T47D (cell line): ENCODE measurements around the gene SEC16B.
A peak's percentile ranks its signal among the peaks of the same experiment; 100 is the strongest.
"Not testable (repeated sequence)": the region's sequence is repeated elsewhere in the genome, so short reads cannot be mapped to it uniquely, and the experiment has no call there.

Source experiments
- DNase-seq, 2 experiments: peaks; one replicate each; pipeline versions ENCODE4 v3.0.0 to v3.0.0-alpha.2; 2011 to 2012; ENCODE audit warnings: low read depth in 1 of 2, low spot score in 1 of 2
- JUND ChIP-seq: IDR thresholded peaks from 2 replicates; pipeline ENCODE4 v1.6.1; 2012; ENCODE audit warnings: low read depth
- in situ Hi-C: cut with HindIII; loops from 2 replicates; pipeline ENCODE4 v1.10.0; 2016; ENCODE audit warnings: low sequenced_read_pairs, low pct_unique_long_range_greater_than_20kb

SEC16B gene

GRCh38 chr1:177998696-177999631, 29.1 kb upstream of the SEC16B start:
- no peak for DNase-seq
- in situ Hi-C loops: no loop called here
- no peak for TF ChIP-seq JUND

- no peak for TF ChIP-seq JUND
- DNase-seq: no peak
- in situ Hi-C loops: no loop called here
These were observed 27.1 kb upstream of the SEC16B start for GRCh38 chr1:177996957-177997356.

- DNase-seq: no peak
- TF ChIP-seq JUND: no peak
- in situ Hi-C loops: no loop called here
These were observed 25.5 kb upstream of the SEC16B start for GRCh38 chr1:177995369-177995768.

- DNase-seq: peak in 1 of 2 experiments; percentile 73
- in situ Hi-C loops: not testable (repeated sequence)
These were observed 16.4 kb upstream of the SEC16B start for GRCh38 chr1:177986281-177986680.

GRCh38 chr1:177984761-177985160, 14.9 kb upstream of the SEC16B start:
- no peak for TF ChIP-seq JUND
- in situ Hi-C loops: no loop called here
- DNase-seq: no peak

GRCh38 chr1:177984136-177984525, 14.3 kb upstream of the SEC16B start:
- peak; percentile 18 to 76 for DNase-seq
- no peak for TF ChIP-seq JUND
- in situ Hi-C loops: no loop called here

GRCh38 chr1:177983482-177984135, 13.8 kb upstream of the SEC16B start:
- DNase-seq: no peak
- no peak for TF ChIP-seq JUND
- in situ Hi-C loops: no loop called here

- in situ Hi-C loops: no loop called here
- DNase-seq: no peak
- TF ChIP-seq JUND: no peak
These were observed 13.2 kb upstream of the SEC16B start for GRCh38 chr1:177983077-177983476.

GRCh38 chr1:177981200-177981599, 11.3 kb upstream of the SEC16B start:
- DNase-seq: no peak
- in situ Hi-C loops: no loop called here
- TF ChIP-seq JUND: no peak

- no peak for TF ChIP-seq JUND
- no peak for DNase-seq
- in situ Hi-C loops: no loop called here
These were observed 9.4 kb upstream of the SEC16B start for GRCh38 chr1:177979272-177979671.

- no peak for DNase-seq
- in situ Hi-C loops: no loop called here
- no peak for TF ChIP-seq JUND
These were observed 8.7 kb upstream of the SEC16B start for GRCh38 chr1:177978530-177978929.

GRCh38 chr1:177977141-177977540, 7.3 kb upstream of the SEC16B start:
- no peak for TF ChIP-seq JUND

GRCh38 chr1:177976596-177976995, 6.7 kb upstream of the SEC16B start:
- in situ Hi-C loops: no loop called here
- DNase-seq: no peak
- no peak for TF ChIP-seq JUND

More at GRCh38 chr1:177977141-177977540, 7.3 kb upstream of the SEC16B start:
- no peak for DNase-seq
- in situ Hi-C loops: no loop called here
